KMS-11 (cell line): ENCODE results near the gene TSHZ1.

Experiments used
- H2AFZ ChIP-seq: fragments of 200-600 bp; sonication (generic); 2 replicates; pipeline ENCODE4 v1.6.1; 2016; ENCODE audit warnings: antibody characterized with exemption, mixed run types, low read depth
- H3K27ac ChIP-seq: fragments of 200-600 bp; sonication (generic); 2 replicates; pipeline ENCODE4 v1.6.1; 2016; ENCODE audit warnings: mild to moderate bottlenecking, mixed run types
- H3K27me3 ChIP-seq: fragments of 200-600 bp; sonication (generic); 2 replicates; pipeline ENCODE4 v1.6.1; 2017; ENCODE audit warnings: mild to moderate bottlenecking, low read depth, mixed run types, moderate library complexity; ENCODE audit not compliant: insufficient read depth
- H3K36me3 ChIP-seq: fragments of 200-600 bp; sonication (generic); 2 replicates; pipeline ENCODE4 v1.6.1; 2017; ENCODE audit warnings: mild to moderate bottlenecking, mixed run types; ENCODE audit not compliant: insufficient read depth
- H3K4me1 ChIP-seq: fragments of 200-600 bp; sonication (generic); 2 replicates; pipeline ENCODE4 v1.6.1; 2016; ENCODE audit warnings: mild to moderate bottlenecking, low read depth, mixed run types; ENCODE audit not compliant: poor library complexity, severe bottlenecking
- H3K4me2 ChIP-seq: fragments of 200-600 bp; sonication (generic); 2 replicates; pipeline ENCODE4 v1.7.0; 2016; ENCODE audit warnings: mild to moderate bottlenecking, mixed run types
- H3K4me3 ChIP-seq: fragments of 200-600 bp; sonication (generic); IDR thresholded peaks from 2 replicates; pipeline ENCODE4 v1.6.1; 2017; ENCODE audit warnings: low read depth, low read length, mixed read lengths; ENCODE audit not compliant: insufficient read depth
- H3K79me2 ChIP-seq: fragments of 200-600 bp; sonication (generic); 2 replicates; pipeline ENCODE4 v1.6.1; 2016; ENCODE audit warnings: low read depth, mixed run types; ENCODE audit not compliant: insufficient read depth
- H3K9ac ChIP-seq: fragments of 200-600 bp; sonication (generic); 2 replicates; pipeline ENCODE4 v1.6.1; 2016; ENCODE audit warnings: mild to moderate bottlenecking, mixed run types
- H4K20me1 ChIP-seq: fragments of 200-600 bp; sonication (generic); 2 replicates; pipeline ENCODE4 v1.6.1; 2016; ENCODE audit warnings: mild to moderate bottlenecking, mixed run types; ENCODE audit not compliant: insufficient read depth
- CTCF ChIP-seq: fragments of 200-600 bp; sonication (generic); conservative IDR thresholded peaks from 2 replicates; pipeline ENCODE4 v1.6.1; 2017; ENCODE audit warnings: low read depth, mild to moderate bottlenecking, antibody characterized with exemption, low read length, moderate library complexity, mixed read lengths

The TSHZ1 gene

GRCh38 chr18:75338631-75339030 is 128.0 kb downstream of the TSHZ1 start:
- Histone ChIP-seq H3K36me3 (no peaks in the 10 kb centered on the region), H3K79me2 (no peaks in the 10 kb centered on the region), H3K27ac (no peak overlapping the region), H3K4me1 (no peaks in the 10 kb centered on the region), H3K4me3 (no peak overlapping the region), H2AFZ (no peak overlapping the region), H3K9ac (no peak overlapping the region), H4K20me1 (no peaks in the 10 kb centered on the region), H3K27me3 (no peaks in the 10 kb centered on the region), H3K4me2 (no peak overlapping the region)
- TF ChIP-seq CTCF = no peak
